IMR-90 (cell line): ENCODE data around the gene CAND2. TPM values are rescaled to one million over a fixed set of nuclear protein-coding genes. Genes with fewer than 3 reads are reported as not detected.
"Not testable (repeated sequence)": the region's sequence is repeated elsewhere in the genome, so short reads cannot be mapped to it uniquely, and the experiment has no call there.

Source experiments
- ATAC-seq: fragments of 200-7000 bp; cut with Tn5 transposase; 2 replicates; pipeline ENCODE4 v1.9.1; 2020; ENCODE audit warnings: low read depth, mild to moderate bottlenecking, moderate library complexity
- BruUV-seq: library from RNA; stranded (reverse); fragments of 400-500 nt; replicated peaks from 2 replicates; lab custom pipeline; 2021; lab: Mats Ljungman, UMichigan
- CTCF ChIA-PET: fragments of 300-600 bp; formaldehyde crosslinking; extraction: SDS; loops from one replicate; lab custom pipeline; 2021; ENCODE audit warnings: antibody characterized with exemption; lab: Yijun Ruan, JAX
- POLR2A ChIA-PET: fragments of 300-600 bp; sonication (Branson Sonifier 250); formaldehyde crosslinking; loops from one replicate; lab custom pipeline; 2022; ENCODE audit warnings: antibody characterized with exemption; ENCODE audit not compliant: unreplicated experiment; lab: Charles Lee
- DNase-seq: peaks from one replicate; pipeline ENCODE4 v3.0.0; 2013
- H2AFZ ChIP-seq: replicated peaks from 2 replicates; pipeline ENCODE3; 2013; ENCODE audit warnings: low read length, mild to moderate bottlenecking; ENCODE audit not compliant: poor library complexity
- H2AK5ac ChIP-seq: 2 replicates; pipeline ENCODE4 v1.6.1; 2013; ENCODE audit warnings: low read depth, low read length, inconsistent platforms
- H2AK9ac ChIP-seq: replicated peaks from 2 replicates; pipeline ENCODE3; 2013; ENCODE audit warnings: mild to moderate bottlenecking, low read depth, low read length, moderate library complexity; ENCODE audit not compliant: poor library complexity
- H2BK120ac ChIP-seq: 2 replicates; pipeline ENCODE4 v1.6.1; 2013; ENCODE audit warnings: low read depth, low read length, inconsistent platforms
- H2BK15ac ChIP-seq: 3 replicates; pipeline ENCODE4 v1.6.1; 2013; ENCODE audit warnings: low read depth, low read length, inconsistent platforms
- H2BK20ac ChIP-seq: 2 replicates; pipeline ENCODE4 v1.6.1; 2013; ENCODE audit warnings: low read depth, mild to moderate bottlenecking, inconsistent platforms, low read length, moderate library complexity
- H2BK5ac ChIP-seq: 2 replicates; pipeline ENCODE4 v1.6.1; 2013; ENCODE audit warnings: mild to moderate bottlenecking, low read depth, low read length, inconsistent platforms; ENCODE audit not compliant: poor library complexity, severe bottlenecking
- H3K14ac ChIP-seq: replicated peaks from 2 replicates; pipeline ENCODE4 v1.6.1; 2013; ENCODE audit warnings: low read depth, low read length, inconsistent platforms
- H3K18ac ChIP-seq: 2 replicates; pipeline ENCODE4 v1.6.1; 2013; ENCODE audit warnings: low read depth, low read length, control low read depth
- H3K23ac ChIP-seq: 2 replicates; pipeline ENCODE4 v1.6.1; 2013; ENCODE audit warnings: low read depth, low read length, inconsistent platforms
- H3K27ac ChIP-seq: 2 replicates; pipeline ENCODE4 v1.5.1; 2013; ENCODE audit warnings: mild to moderate bottlenecking, control low read depth, low read length; ENCODE audit not compliant: insufficient read depth
- H3K27me3 ChIP-seq: 2 replicates; pipeline ENCODE4 v1.6.1; 2013; ENCODE audit warnings: low read length; ENCODE audit not compliant: control insufficient read depth, insufficient read depth
- H3K36me3 ChIP-seq: 2 replicates; pipeline ENCODE4 v1.6.1; 2013; ENCODE audit warnings: low read length, mixed read lengths; ENCODE audit not compliant: control insufficient read depth, insufficient read depth
- H3K4ac ChIP-seq: 2 replicates; pipeline ENCODE4 v1.6.1; 2013; ENCODE audit warnings: low read depth, low read length, inconsistent platforms
- H3K4me1 ChIP-seq: 2 replicates; pipeline ENCODE4 v1.6.1; 2013; ENCODE audit warnings: low read length, mixed read lengths; ENCODE audit not compliant: control insufficient read depth, insufficient read depth
- H3K4me2 ChIP-seq: 2 replicates; pipeline ENCODE4 v1.6.1; 2013; ENCODE audit warnings: low read depth, mild to moderate bottlenecking, control low read depth, low read length, moderate library complexity
- H3K4me3 ChIP-seq: 2 replicates; pipeline ENCODE4 v1.5.1; 2013; ENCODE audit warnings: low read depth, mild to moderate bottlenecking, control low read depth, low read length, moderate library complexity; ENCODE audit not compliant: insufficient read depth
- H3K56ac ChIP-seq: 2 replicates; pipeline ENCODE4 v1.6.1; 2013; ENCODE audit warnings: low read length, inconsistent platforms; ENCODE audit not compliant: insufficient read depth; ENCODE audit errors: extremely low read depth
- H3K79me1 ChIP-seq, 2 experiments: 2 replicates each; pipeline ENCODE4 v1.6.1; 2013; ENCODE audit warnings: low read length in 2 of 2, inconsistent platforms in 1 of 2, low read depth in 1 of 2
- H3K9ac ChIP-seq: 2 replicates; pipeline ENCODE4 v1.6.1; 2013; ENCODE audit warnings: low read depth, low read length, control low read depth
- H3K9me1 ChIP-seq: 2 replicates; pipeline ENCODE4 v1.6.1; 2013; ENCODE audit warnings: low read length, inconsistent platforms; ENCODE audit not compliant: insufficient read depth
- H3K9me3 ChIP-seq: 2 replicates; pipeline ENCODE4 v1.6.1; 2013; ENCODE audit warnings: low read length; ENCODE audit not compliant: control insufficient read depth, insufficient read depth
- H4K20me1 ChIP-seq: 2 replicates; pipeline ENCODE4 v1.6.1; 2013; ENCODE audit warnings: low read length, inconsistent platforms; ENCODE audit not compliant: insufficient read depth
- H4K5ac ChIP-seq: 2 replicates; pipeline ENCODE4 v1.6.1; 2013; ENCODE audit warnings: mild to moderate bottlenecking, low read depth, low read length, control low read depth
- H4K8ac ChIP-seq, 2 experiments: 2 replicates each; pipeline ENCODE4 v1.6.1; 2013; ENCODE audit warnings: low read depth in 2 of 2, low read length in 2 of 2, control low read depth in 1 of 2, inconsistent platforms in 1 of 2
- H4K91ac ChIP-seq: 2 replicates; pipeline ENCODE4 v1.6.1; 2013; ENCODE audit warnings: low read depth, low read length, inconsistent platforms; ENCODE audit not compliant: insufficient read depth
- WGBS, 2 experiments: methylation state at CpG; one replicate each; pipeline versions ENCODE4 v1.1.5 to v1.1.7; 2013; ENCODE audit warnings: missing lambda C conversion rate in 2 of 2; ENCODE audit not compliant: insufficient read length in 1 of 2; ENCODE audit errors: extremely low coverage in 2 of 2; 5-methylcytosine and 5-hydroxymethylcytosine counted together
- dilution Hi-C: fragments of 300-500 bp; cut with HindIII; formaldehyde crosslinking; loops from one replicate; pipeline ENCODE4 v1.14.3; 2018; ENCODE audit warnings: low sequenced_read_pairs; ENCODE audit not compliant: unreplicated experiment
- in situ Hi-C: fragments of 300-500 bp; cut with MboI; formaldehyde crosslinking; loops from 3 replicates; pipeline ENCODE4 v1.14.3; 2019; ENCODE audit warnings: low sequenced_read_pairs, inconsistent platforms, mixed read lengths
- intact Hi-C: fragments of 100-400 bp; cut with micrococcal nuclease; formaldehyde crosslinking; loops from 2 replicates; pipeline ENCODE4 v1.10.0; 2022
- polyA plus RNA-seq, 3 experiments: library from polyadenylated mRNA; depleted of rRNA; stranded (reverse); fragments of >200 nt; gene quantifications; 2 replicates each; pipeline ENCODE4 v1.2.3, GENCODE V29; 2012; ENCODE audit warnings: low replicate concordance in 1 of 3
- total RNA-seq: library from RNA; depleted of rRNA; stranded (reverse); fragments of >200 nt; gene quantifications from 2 replicates; pipeline ENCODE4 v1.2.3, GENCODE V29; 2012

Gene CAND2
- total and polyA plus RNA-seq, 2 of the 4 experiments (the other 2 are of a cell fraction): 2.9 to 4.9 TPM

DNA sequence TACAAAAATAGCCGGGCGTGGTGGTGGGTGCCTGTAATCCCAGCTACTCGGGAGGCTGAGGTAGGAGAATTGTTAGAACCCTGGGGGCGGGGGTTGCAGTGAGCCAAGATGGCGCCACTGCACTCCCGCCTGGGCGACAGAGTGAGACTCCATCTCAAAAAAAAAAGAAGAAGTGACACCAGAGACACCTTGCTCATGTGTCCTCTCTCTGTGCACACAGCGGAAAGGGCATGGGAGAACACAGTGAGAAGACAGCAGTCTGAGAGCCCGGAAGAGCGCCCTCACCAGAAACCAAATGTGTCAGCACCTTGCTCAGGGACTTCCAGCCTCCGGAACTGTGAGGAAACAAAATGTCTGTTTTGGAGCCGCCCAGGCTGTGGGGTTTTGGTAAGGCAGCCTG lies 85.4 kb downstream of the CAND2 start:
- H3K9ac ChIP-seq, H2BK15ac ChIP-seq, H4K5ac ChIP-seq, ATAC-seq, H3K23ac ChIP-seq, H2BK120ac ChIP-seq, H4K91ac ChIP-seq, POLR2A ChIA-PET, H4K20me1 ChIP-seq, CTCF ChIA-PET, intact Hi-C loops, H4K8ac ChIP-seq, dilution Hi-C loops, H3K4me3 ChIP-seq, H3K56ac ChIP-seq, H3K4me2 ChIP-seq, H2BK5ac ChIP-seq, H2AK5ac ChIP-seq, H3K14ac ChIP-seq, H3K18ac ChIP-seq, DNase-seq, H3K4ac ChIP-seq, H3K4me1 ChIP-seq, H3K79me1 ChIP-seq, H3K27ac ChIP-seq, H3K9me1 ChIP-seq, H3K36me3 ChIP-seq, H2AK9ac ChIP-seq, H2AFZ ChIP-seq, H2BK20ac ChIP-seq, H3K9me3 ChIP-seq, BruUV-seq: not testable (repeated sequence)
- in situ Hi-C loops: loop anchor here (25.0 kb wide), 1 partner anchor 745 kb away; no protein-coding TSS in a partner anchor
- 90% methylated on average over 4 of the region's 12 CpGs; no CpG with 5 or more reads in 1 of the 2 experiments for WGBS, 2 experiments
- peaks cover 32% of the 10 kb centered on the region for H3K27me3 ChIP-seq
